ENCODE data around the gene SLC27A1. TPM values are rescaled to one million over a fixed set of nuclear protein-coding genes. Genes with fewer than 3 reads are reported as not detected.
"Not testable (repeated sequence)": the region's sequence is repeated elsewhere in the genome, so short reads cannot be mapped to it uniquely, and the experiment has no call there.

Gene SLC27A1
- total RNA-seq, 1 experiment from 2014 or later, result 3.7 TPM

DNA sequence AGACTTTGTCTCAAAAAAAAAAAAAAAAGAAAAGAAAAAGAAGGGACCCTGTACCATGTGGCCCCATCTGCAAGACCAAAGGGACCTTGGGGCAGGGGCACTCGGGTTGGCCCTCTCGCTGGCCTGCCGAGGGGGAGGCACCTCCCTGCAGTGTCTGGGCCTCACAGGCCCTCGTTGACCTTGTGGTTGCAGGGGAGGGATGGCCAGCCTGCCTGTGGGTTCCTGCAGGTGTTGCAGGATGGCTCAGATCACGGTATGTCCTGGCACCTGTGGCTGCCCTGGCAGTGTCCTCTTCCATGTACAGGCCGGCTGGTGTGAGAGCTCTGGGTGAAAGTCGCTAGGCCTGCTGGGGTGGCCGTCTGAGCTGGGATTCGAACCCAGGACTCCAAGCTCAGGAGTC is 36.4 kb downstream of the SLC27A1 start:
- no TSS peak for BruUV-seq (replicated peaks)
- peaks cover 5% of the 10 kb centered on the region for H3K4me1 Mint-ChIP-seq (ENCODE audit: low read depth, unreplicated experiment)

DNA sequence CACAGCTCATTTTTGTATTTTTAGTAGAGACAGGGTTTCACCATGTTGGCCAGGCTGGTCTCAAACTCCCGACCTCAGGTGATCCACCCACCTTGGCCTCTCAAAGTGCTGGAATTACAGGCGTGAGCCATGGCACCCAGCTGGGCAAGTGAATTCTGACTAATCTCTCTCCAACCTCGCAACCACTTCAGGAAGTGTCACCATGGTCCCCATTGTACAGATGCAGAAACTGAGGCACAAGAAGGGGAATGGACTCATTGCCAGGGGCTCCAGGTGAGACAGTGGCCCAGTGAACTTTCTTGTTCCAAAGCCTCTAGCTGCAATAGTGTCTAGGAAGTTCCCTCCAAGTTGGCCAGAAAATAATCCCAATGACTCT is 38.2 kb downstream of the SLC27A1 start:
- H3K27me3 Mint-ChIP-seq (ENCODE audit: insufficient read depth, unreplicated experiment); POLR2A ChIA-PET; H3K9me3 ChIP-seq; H3K4me1 Mint-ChIP-seq (ENCODE audit: low read depth, unreplicated experiment); H3K4me1 ChIP-seq; H3K4me3 ChIP-seq (ENCODE audit: low read depth, low read length); intact Hi-C loops (cut with micrococcal nuclease; ENCODE audit: unreplicated experiment); CTCF ChIA-PET; H3K9me3 Mint-ChIP-seq (ENCODE audit: unreplicated experiment); H3K27me3 ChIP-seq (replicated peaks; ENCODE audit: control insufficient read depth, insufficient read depth, low read length); DNase-seq; H3K36me3 ChIP-seq (ENCODE audit: control insufficient read depth, insufficient read depth, low read length); H3K4me3 Mint-ChIP-seq (ENCODE audit: unreplicated experiment); BruUV-seq (replicated peaks): not testable (repeated sequence)
- Mint-ChIP-seq H3K27ac (ENCODE audit: unreplicated experiment) (peak overlapping the region; percentile 73), H3K36me3 (ENCODE audit: insufficient read depth, unreplicated experiment) (peaks cover 19% of the 10 kb centered on the region)

More for the DNA sequence above, 36.4 kb downstream of the SLC27A1 start:
- ChIA-PET CTCF (no interaction called here), POLR2A (no interaction called here)
- Mint-ChIP-seq H3K27me3 (ENCODE audit: insufficient read depth, unreplicated experiment) (no peaks in the 10 kb centered on the region), H3K4me3 (ENCODE audit: unreplicated experiment) (no peak overlapping the region), H3K27ac (ENCODE audit: unreplicated experiment) (no peak overlapping the region), H3K9me3 (ENCODE audit: unreplicated experiment) (no peaks in the 10 kb centered on the region), H3K36me3 (ENCODE audit: insufficient read depth, unreplicated experiment) (peaks cover 19% of the 10 kb centered on the region)
- TF ChIP-seq, protein P1, sequence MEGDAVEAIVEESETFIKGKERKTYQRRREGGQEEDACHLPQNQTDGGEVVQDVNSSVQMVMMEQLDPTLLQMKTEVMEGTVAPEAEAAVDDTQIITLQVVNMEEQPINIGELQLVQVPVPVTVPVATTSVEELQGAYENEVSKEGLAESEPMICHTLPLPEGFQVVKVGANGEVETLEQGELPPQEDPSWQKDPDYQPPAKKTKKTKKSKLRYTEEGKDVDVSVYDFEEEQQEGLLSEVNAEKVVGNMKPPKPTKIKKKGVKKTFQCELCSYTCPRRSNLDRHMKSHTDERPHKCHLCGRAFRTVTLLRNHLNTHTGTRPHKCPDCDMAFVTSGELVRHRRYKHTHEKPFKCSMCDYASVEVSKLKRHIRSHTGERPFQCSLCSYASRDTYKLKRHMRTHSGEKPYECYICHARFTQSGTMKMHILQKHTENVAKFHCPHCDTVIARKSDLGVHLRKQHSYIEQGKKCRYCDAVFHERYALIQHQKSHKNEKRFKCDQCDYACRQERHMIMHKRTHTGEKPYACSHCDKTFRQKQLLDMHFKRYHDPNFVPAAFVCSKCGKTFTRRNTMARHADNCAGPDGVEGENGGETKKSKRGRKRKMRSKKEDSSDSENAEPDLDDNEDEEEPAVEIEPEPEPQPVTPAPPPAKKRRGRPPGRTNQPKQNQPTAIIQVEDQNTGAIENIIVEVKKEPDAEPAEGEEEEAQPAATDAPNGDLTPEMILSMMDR (IDR thresholded peaks at IDR 0.05; ENCODE audit: insufficient read depth in 1 of 2, low read depth in 1 of 2, low read length in 1 of 2, severe bottlenecking in 1 of 2, unreplicated experiment in 1 of 2), result no peak
- H3K27me3 ChIP-seq (replicated peaks; ENCODE audit: control insufficient read depth, insufficient read depth, low read length), result no peaks in the 10 kb centered on the region
- no peak overlapping the region for H3K4me3 ChIP-seq (ENCODE audit: low read depth, low read length)
- intact Hi-C loops (cut with micrococcal nuclease; ENCODE audit: unreplicated experiment), result no loop called here
- DNase-seq, result no peak
- no peaks in the 10 kb centered on the region; the same call in 1 of the 2 replicates for H3K9me3 ChIP-seq
- no peaks in the 10 kb centered on the region for H3K36me3 ChIP-seq (ENCODE audit: control insufficient read depth, insufficient read depth, low read length)
- H3K4me1 ChIP-seq, result peaks cover 5% of the 10 kb centered on the region

DNA sequence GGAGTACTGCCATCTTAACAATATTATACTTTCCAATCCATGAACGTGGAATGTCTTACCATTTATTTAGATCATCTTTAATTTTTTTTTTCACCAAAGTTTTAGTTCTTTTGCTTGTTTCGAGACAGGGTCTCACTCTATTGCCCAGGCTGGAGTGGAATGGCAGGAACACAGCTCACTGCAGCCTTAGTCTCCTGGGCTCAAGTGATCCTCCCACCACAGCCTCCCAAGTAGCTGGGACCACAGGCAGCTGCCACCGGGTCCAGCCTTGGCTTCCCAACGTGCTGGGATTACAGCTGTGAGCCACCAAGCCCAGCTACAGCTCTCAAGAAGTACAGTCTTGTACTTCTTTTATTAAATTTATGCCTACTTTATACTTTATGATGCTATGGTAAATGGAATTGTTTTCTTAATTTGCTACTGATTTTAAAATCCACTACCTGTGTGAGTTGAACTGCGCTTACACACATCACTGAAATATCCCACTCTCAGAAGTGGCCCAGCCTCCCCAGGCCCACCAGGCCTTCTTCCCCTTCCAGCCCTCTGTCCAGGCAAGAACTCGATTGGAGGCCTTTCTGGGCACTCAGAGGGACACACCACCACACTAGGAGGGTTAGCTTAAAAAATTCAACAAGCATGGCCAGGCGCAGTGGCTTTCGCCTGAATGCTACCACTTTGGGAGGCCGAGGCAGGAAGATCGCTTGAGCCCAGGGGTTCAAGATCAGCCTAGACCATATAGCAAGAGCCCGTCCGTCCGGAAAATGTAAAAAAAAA is 40.1 kb downstream of the SLC27A1 start:
- peak overlapping the region; percentile 85 for H3K4me3 Mint-ChIP-seq (ENCODE audit: unreplicated experiment)

More for the DNA sequence above, 40.1 kb downstream of the SLC27A1 start:
- Histone ChIP-seq H3K9me3 (no peaks in the 10 kb centered on the region; the same call in 1 of the 2 replicates), H3K4me3 (ENCODE audit: low read depth, low read length) (peak overlapping the region; percentile 77), H3K4me1 (peaks cover 8% of the 10 kb centered on the region), H3K27me3 (replicated peaks; ENCODE audit: control insufficient read depth, insufficient read depth, low read length) (no peaks in the 10 kb centered on the region), H3K36me3 (ENCODE audit: control insufficient read depth, insufficient read depth, low read length) (no peaks in the 10 kb centered on the region)
- DNase-seq, result no peak
- Mint-ChIP-seq H3K27me3 (ENCODE audit: insufficient read depth, unreplicated experiment) (no peaks in the 10 kb centered on the region), H3K4me1 (ENCODE audit: low read depth, unreplicated experiment) (peaks cover 5% of the 10 kb centered on the region), H3K27ac (ENCODE audit: unreplicated experiment) (peak overlapping the region; percentile 91), H3K9me3 (ENCODE audit: unreplicated experiment) (no peaks in the 10 kb centered on the region), H3K36me3 (ENCODE audit: insufficient read depth, unreplicated experiment) (peaks cover 19% of the 10 kb centered on the region)
- no TSS peak for BruUV-seq (replicated peaks)
- ChIA-PET CTCF (interaction anchor here (0.6 to 1.8 kb wide), 6 partner anchors 12 to 119 kb away, joined by 3 to 9 read pairs (median 4); no protein-coding TSS in a partner anchor), POLR2A (interaction anchor here (1.9 kb wide), 1 partner anchor 349 kb away, joined by 7 read pairs; the partner anchor contains the start of gene RPL18A)
- intact Hi-C loops (cut with micrococcal nuclease; ENCODE audit: unreplicated experiment), result no loop called here
- TF ChIP-seq, protein P1 (IDR thresholded peaks at IDR 0.05; ENCODE audit: insufficient read depth in 1 of 2, low read depth in 1 of 2, low read length in 1 of 2, severe bottlenecking in 1 of 2, unreplicated experiment in 1 of 2), result no peak
